HG03571 (cell line): ENCODE data around the gene GLRX2.

Experiments used
- ATAC-seq: cut with Tn5 transposase; IDR thresholded peaks from one replicate; pipeline ENCODE4 v1.9.1; 2021; ENCODE audit not compliant: unreplicated experiment

GLRX2 gene

GRCh38 chr1:193113258-193113991 is 8.2 kb upstream of the GLRX2 start:
- ATAC-seq, result no peak

- no peak for ATAC-seq
Measured at GRCh38 chr1:193111641-193112090, 6.5 kb upstream of the GLRX2 start.

- ATAC-seq, result no peak
Measured at GRCh38 chr1:193110864-193111263, 5.7 kb upstream of the GLRX2 start.

- ATAC-seq, result no peak
Measured at GRCh38 chr1:193110246-193110645, 5.0 kb upstream of the GLRX2 start.

GRCh38 chr1:193109619-193110018 is 4.4 kb upstream of the GLRX2 start:
- no peak for ATAC-seq

GRCh38 chr1:193108471-193108870 is 3.3 kb upstream of the GLRX2 start:
- ATAC-seq, result no peak

- no peak for ATAC-seq
Measured at GRCh38 chr1:193105821-193106177, 585 bp upstream of the GLRX2 start.

GRCh38 chr1:193104502-193104906 is 710 bp downstream of the GLRX2 start:
- peak; percentile 34 for ATAC-seq

GRCh38 chr1:193103759-193104501 is 1.3 kb downstream of the GLRX2 start:
- no peak for ATAC-seq

- ATAC-seq, result no peak
Measured at GRCh38 chr1:193102662-193103061, 2.6 kb downstream of the GLRX2 start.

GRCh38 chr1:193094112-193094511 is 11.1 kb downstream of the GLRX2 start:
- no peak for ATAC-seq

- no peak for ATAC-seq
Measured at GRCh38 chr1:193090865-193091264, 14.3 kb downstream of the GLRX2 start.

- ATAC-seq, result no peak
Measured at GRCh38 chr1:193087893-193088292, 17.3 kb downstream of the GLRX2 start.

- ATAC-seq, result no peak
Measured at GRCh38 chr1:193086342-193086741, 18.9 kb downstream of the GLRX2 start.

- no peak for ATAC-seq
Measured at GRCh38 chr1:193085263-193085662, 20.0 kb downstream of the GLRX2 start.

- peak; percentile 74 for ATAC-seq
Measured at GRCh38 chr1:193083365-193084088, 21.7 kb downstream of the GLRX2 start.

GRCh38 chr1:193079187-193079586 is 26.0 kb downstream of the GLRX2 start:
- no peak for ATAC-seq

GRCh38 chr1:193077991-193078390 is 27.2 kb downstream of the GLRX2 start:
- ATAC-seq, result no peak

- no peak for ATAC-seq
Measured at GRCh38 chr1:193070942-193071341, 34.3 kb downstream of the GLRX2 start.

GRCh38 chr1:193070386-193070753 is 34.8 kb downstream of the GLRX2 start:
- ATAC-seq, result no peak

GRCh38 chr1:193069748-193070385 is 35.3 kb downstream of the GLRX2 start:
- ATAC-seq, result no peak
